Parathyroid adenoma (tissue), 2 donors: ENCODE results near the gene MS4A10.

Experiments used
- H2AFZ ChIP-seq: fragments of 300-600 bp; sonication (generic); one replicate; pipeline ENCODE4 v1.7.0; 2017; ENCODE audit warnings: antibody characterized with exemption, mild to moderate bottlenecking
- H3K27ac ChIP-seq: fragments of 300-600 bp; sonication (generic); one replicate; pipeline ENCODE4 v1.7.0; 2017
- H3K27me3 ChIP-seq: fragments of 300-600 bp; sonication (generic); one replicate; pipeline ENCODE4 v1.7.0; 2017; ENCODE audit warnings: low read length; ENCODE audit not compliant: control insufficient read depth, insufficient read depth
- H3K36me3 ChIP-seq: fragments of 300-600 bp; sonication (generic); one replicate; pipeline ENCODE4 v1.7.0; 2017; ENCODE audit warnings: low read length; ENCODE audit not compliant: control insufficient read depth, insufficient read depth
- H3K4me1 ChIP-seq: fragments of 300-600 bp; sonication (generic); one replicate; pipeline ENCODE4 v1.7.0; 2017; ENCODE audit warnings: control low read depth
- H3K4me2 ChIP-seq: fragments of 300-600 bp; sonication (generic); one replicate; pipeline ENCODE4 v1.7.0; 2017; ENCODE audit warnings: low read length
- H3K4me3 ChIP-seq: fragments of 300-600 bp; sonication (generic); one replicate; pipeline ENCODE4 v1.7.0; 2017; ENCODE audit warnings: low read depth, low read length
- H3K79me2 ChIP-seq: fragments of 300-600 bp; sonication (generic); one replicate; pipeline ENCODE4 v1.7.0; 2017; ENCODE audit warnings: control low read depth
- H3K9ac ChIP-seq: fragments of 300-600 bp; sonication (generic); one replicate; pipeline ENCODE4 v1.7.0; 2017; ENCODE audit warnings: mild to moderate bottlenecking
- H3K9me3 ChIP-seq: fragments of 300-600 bp; sonication (generic); one replicate; pipeline ENCODE4 v1.7.0; 2017; ENCODE audit warnings: low read length; ENCODE audit not compliant: control insufficient read depth
- TF ChIP-seq, protein P1 (sequence below): fragments of 300-600 bp; sonication (generic); IDR thresholded peaks from one replicate; pipeline ENCODE4 v1.7.0; 2017; ENCODE audit warnings: antibody characterized with exemption, mild to moderate bottlenecking
- donor health status: primary hyperparathyroidism.

The MS4A10 gene

DNA sequence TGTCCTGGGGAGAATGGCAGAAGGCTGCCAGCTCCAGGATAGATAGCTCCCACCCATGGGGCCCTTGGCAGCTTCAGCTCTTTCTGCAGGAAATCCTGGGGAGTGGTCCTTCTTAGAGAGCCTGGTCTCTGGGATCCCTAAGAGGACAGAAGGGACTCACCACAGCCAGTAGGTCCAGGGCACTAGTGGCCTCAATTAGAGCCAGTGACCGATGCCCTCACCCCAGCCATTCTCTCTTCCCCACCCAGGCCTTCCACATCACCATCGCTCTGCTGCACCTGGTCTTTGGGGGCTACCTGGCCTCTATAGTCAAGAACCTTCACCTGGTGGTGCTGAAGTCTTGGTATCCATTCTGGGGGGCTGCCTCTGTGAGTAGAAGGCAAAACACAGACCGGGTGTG, 5.6 kb downstream of the MS4A10 start:
- H2AFZ ChIP-seq = no peak overlapping the region
- H3K36me3 ChIP-seq = no peaks in the 10 kb centered on the region
- H3K27me3 ChIP-seq = no peaks in the 10 kb centered on the region
- no peak overlapping the region for H3K9ac ChIP-seq
- TF ChIP-seq, protein P1, sequence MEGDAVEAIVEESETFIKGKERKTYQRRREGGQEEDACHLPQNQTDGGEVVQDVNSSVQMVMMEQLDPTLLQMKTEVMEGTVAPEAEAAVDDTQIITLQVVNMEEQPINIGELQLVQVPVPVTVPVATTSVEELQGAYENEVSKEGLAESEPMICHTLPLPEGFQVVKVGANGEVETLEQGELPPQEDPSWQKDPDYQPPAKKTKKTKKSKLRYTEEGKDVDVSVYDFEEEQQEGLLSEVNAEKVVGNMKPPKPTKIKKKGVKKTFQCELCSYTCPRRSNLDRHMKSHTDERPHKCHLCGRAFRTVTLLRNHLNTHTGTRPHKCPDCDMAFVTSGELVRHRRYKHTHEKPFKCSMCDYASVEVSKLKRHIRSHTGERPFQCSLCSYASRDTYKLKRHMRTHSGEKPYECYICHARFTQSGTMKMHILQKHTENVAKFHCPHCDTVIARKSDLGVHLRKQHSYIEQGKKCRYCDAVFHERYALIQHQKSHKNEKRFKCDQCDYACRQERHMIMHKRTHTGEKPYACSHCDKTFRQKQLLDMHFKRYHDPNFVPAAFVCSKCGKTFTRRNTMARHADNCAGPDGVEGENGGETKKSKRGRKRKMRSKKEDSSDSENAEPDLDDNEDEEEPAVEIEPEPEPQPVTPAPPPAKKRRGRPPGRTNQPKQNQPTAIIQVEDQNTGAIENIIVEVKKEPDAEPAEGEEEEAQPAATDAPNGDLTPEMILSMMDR = no peak
- H3K4me3 ChIP-seq = no peak overlapping the region
- H3K79me2 ChIP-seq = no peaks in the 10 kb centered on the region
- no peak overlapping the region for H3K4me2 ChIP-seq
- H3K9me3 ChIP-seq = no peaks in the 10 kb centered on the region
- no peaks in the 10 kb centered on the region for H3K4me1 ChIP-seq
- no peak overlapping the region for H3K27ac ChIP-seq

DNA sequence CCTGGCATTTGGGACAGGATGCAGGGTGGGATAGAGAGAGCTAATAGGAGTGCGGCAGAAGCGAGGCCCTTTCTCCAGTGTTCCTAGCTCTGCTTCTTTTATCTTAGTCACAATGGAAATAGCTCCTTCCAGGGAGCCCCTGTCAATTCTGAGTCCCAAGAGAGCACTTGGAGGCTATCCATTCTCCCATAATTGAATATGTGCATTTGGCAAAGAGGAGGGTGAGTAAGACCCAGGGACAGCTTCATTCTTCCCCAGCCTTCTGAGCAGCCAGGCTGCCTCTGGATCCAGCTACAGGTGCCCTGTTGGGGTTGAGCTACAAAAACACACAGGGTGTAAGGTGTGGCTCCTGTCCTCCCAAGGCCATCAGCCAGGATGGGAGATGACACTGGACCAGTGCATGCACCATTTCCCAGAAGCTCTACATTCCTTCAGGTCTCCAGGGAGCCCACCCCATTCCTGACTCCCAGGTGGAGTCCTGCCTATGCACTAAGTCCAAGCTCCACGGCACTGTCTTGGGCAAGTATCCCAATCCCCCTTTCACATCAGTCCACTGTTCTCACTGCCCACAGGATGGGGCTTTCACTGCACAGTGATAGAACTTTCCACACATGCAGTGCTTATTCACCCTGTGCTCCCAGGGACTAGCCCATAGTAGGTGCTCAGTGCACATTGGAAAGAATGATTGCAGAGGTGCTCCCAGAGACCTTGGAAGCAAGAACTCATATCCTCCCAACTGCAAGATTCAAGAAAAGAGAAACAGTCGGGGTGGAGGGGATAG, 6.2 kb downstream of the MS4A10 start:
- no peak overlapping the region for H3K4me3 ChIP-seq
- H3K9me3 ChIP-seq = no peaks in the 10 kb centered on the region
- H3K79me2 ChIP-seq = no peaks in the 10 kb centered on the region
- no peaks in the 10 kb centered on the region for H3K36me3 ChIP-seq
- TF ChIP-seq, protein P1 = no peak
- no peak overlapping the region for H3K4me2 ChIP-seq
- H3K9ac ChIP-seq = no peak overlapping the region
- no peaks in the 10 kb centered on the region for H3K4me1 ChIP-seq
- H3K27me3 ChIP-seq = no peaks in the 10 kb centered on the region
- H2AFZ ChIP-seq = no peak overlapping the region
- no peak overlapping the region for H3K27ac ChIP-seq

DNA sequence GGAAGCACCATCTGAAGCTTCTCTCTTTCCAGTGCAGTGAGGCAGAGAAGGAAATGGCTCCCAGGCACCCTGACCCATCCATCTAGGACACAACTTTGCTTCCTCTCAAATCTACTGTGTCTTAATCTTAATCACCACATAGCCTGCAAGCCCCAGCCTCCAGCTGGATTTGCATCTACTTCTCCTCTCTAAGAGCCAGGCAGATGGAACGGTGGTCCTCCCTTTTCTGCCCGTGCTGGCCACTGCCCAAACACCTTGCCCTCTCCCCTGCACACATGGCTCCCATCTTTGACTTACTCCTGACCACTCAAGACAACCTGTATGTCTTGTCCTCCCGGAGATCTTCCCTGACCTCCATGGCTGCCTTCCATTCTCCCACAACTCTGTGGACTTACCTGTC, 7.4 kb downstream of the MS4A10 start:
- H3K9ac ChIP-seq = no peak overlapping the region
- no peaks in the 10 kb centered on the region for H3K36me3 ChIP-seq
- no peak overlapping the region for H3K4me2 ChIP-seq
- TF ChIP-seq, protein P1 = no peak
- no peaks in the 10 kb centered on the region for H3K79me2 ChIP-seq
- no peaks in the 10 kb centered on the region for H3K4me1 ChIP-seq
- H3K9me3 ChIP-seq = no peaks in the 10 kb centered on the region
- no peak overlapping the region for H3K4me3 ChIP-seq
- no peak overlapping the region for H2AFZ ChIP-seq
- H3K27ac ChIP-seq = no peak overlapping the region
- H3K27me3 ChIP-seq = no peaks in the 10 kb centered on the region

- H3K36me3 ChIP-seq = no peaks in the 10 kb centered on the region
- no peak overlapping the region for H3K9ac ChIP-seq
- TF ChIP-seq, protein P1 = no peak
- no peaks in the 10 kb centered on the region for H3K79me2 ChIP-seq
- H2AFZ ChIP-seq = no peak overlapping the region
- H3K9me3 ChIP-seq = no peaks in the 10 kb centered on the region
- H3K4me3 ChIP-seq = no peak overlapping the region
- no peak overlapping the region for H3K4me2 ChIP-seq
- no peaks in the 10 kb centered on the region for H3K27me3 ChIP-seq
- H3K27ac ChIP-seq = no peak overlapping the region
- peaks cover 3% of the 10 kb centered on the region for H3K4me1 ChIP-seq
Measured at GRCh38 chr11:60795291-60795690, 10.2 kb downstream of the MS4A10 start.
